ENCODE data around the gene SMS.

- TF ChIP-seq POLR2A (IDR thresholded peaks at IDR 0.05; ENCODE audit: low read depth, low read length) (no peak), POLR2AphosphoS5 (IDR thresholded peaks at IDR 0.05; ENCODE audit: low read depth, low read length) (no peak)
Measured at GRCh38 chrX:21912989-21913388, 27.5 kb upstream of the SMS start.

Measured in GM12892 (cell line).